ES-I3 (cell line): Measurements from ENCODE around the gene TIMP3.

Experiments
- H3K36me3 ChIP-seq: 2 replicates; pipeline ENCODE4 v1.6.1; 2013; ENCODE audit warnings: mild to moderate bottlenecking, low read length, control low read depth, moderate library complexity; ENCODE audit not compliant: insufficient read depth
- H3K4me1 ChIP-seq: 2 replicates; pipeline ENCODE4 v1.6.1; 2013; ENCODE audit warnings: mild to moderate bottlenecking, control low read depth, low read length; ENCODE audit not compliant: insufficient read depth
- H3K9ac ChIP-seq: 2 replicates; pipeline ENCODE4 v1.6.1; 2013; ENCODE audit warnings: low read depth, mild to moderate bottlenecking, low read length, moderate library complexity
- H3K9me3 ChIP-seq: 2 replicates; pipeline ENCODE4 v1.6.1; 2013; ENCODE audit warnings: mild to moderate bottlenecking, low read length, moderate library complexity; ENCODE audit not compliant: control insufficient read depth, insufficient read depth

The TIMP3 gene

GRCh38 chr22:32904044-32904443, 102.5 kb downstream of the TIMP3 start:
- H3K36me3 ChIP-seq = no peaks in the 10 kb centered on the region
- H3K4me1 ChIP-seq = peaks cover 3% of the 10 kb centered on the region; the same call in 1 of the 2 replicates
- no peaks in the 10 kb centered on the region for H3K9me3 ChIP-seq
- no peak overlapping the region for H3K9ac ChIP-seq

GRCh38 chr22:32905400-32905799, 103.9 kb downstream of the TIMP3 start:
- H3K36me3 ChIP-seq = no peaks in the 10 kb centered on the region
- no peaks in the 10 kb centered on the region for H3K9me3 ChIP-seq
- peaks cover 3% of the 10 kb centered on the region; the same call in 1 of the 2 replicates for H3K4me1 ChIP-seq
- no peak overlapping the region for H3K9ac ChIP-seq

GRCh38 chr22:32909581-32910428, 108.3 kb downstream of the TIMP3 start:
- H3K9me3 ChIP-seq = no peaks in the 10 kb centered on the region

GRCh38 chr22:32910429-32910772, 108.9 kb downstream of the TIMP3 start:
- no peak overlapping the region for H3K9ac ChIP-seq
- 0 out of 2 replicates have a peak, but pooled peaks cover 2% of the 10 kb centered on the region for H3K9me3 ChIP-seq
- H3K4me1 ChIP-seq = peaks cover 3% of the 10 kb centered on the region; the same call in 1 of the 2 replicates
- H3K36me3 ChIP-seq = no peaks in the 10 kb centered on the region

More at GRCh38 chr22:32909581-32910428, 108.3 kb downstream of the TIMP3 start:
- peaks cover 3% of the 10 kb centered on the region; the same call in 1 of the 2 replicates for H3K4me1 ChIP-seq
- H3K9ac ChIP-seq = no peak overlapping the region
- H3K36me3 ChIP-seq = no peaks in the 10 kb centered on the region

GRCh38 chr22:32911503-32911902, 110.0 kb downstream of the TIMP3 start:
- Histone ChIP-seq H3K9me3 (peaks cover 8% of the 10 kb centered on the region), H3K36me3 (no peaks in the 10 kb centered on the region), H3K9ac (no peak overlapping the region), H3K4me1 (no peaks in the 10 kb centered on the region)
